EH (cell line): ENCODE measurements around the gene IGF2BP2.
"Not testable (repeated sequence)": the region's sequence is repeated elsewhere in the genome, so short reads cannot be mapped to it uniquely, and the experiment has no call there.

Source experiments
- DNase-seq: peaks from one replicate; pipeline ENCODE4 v3.0.0-alpha.2; 2015; ENCODE audit warnings: low read depth

Gene IGF2BP2

DNA sequence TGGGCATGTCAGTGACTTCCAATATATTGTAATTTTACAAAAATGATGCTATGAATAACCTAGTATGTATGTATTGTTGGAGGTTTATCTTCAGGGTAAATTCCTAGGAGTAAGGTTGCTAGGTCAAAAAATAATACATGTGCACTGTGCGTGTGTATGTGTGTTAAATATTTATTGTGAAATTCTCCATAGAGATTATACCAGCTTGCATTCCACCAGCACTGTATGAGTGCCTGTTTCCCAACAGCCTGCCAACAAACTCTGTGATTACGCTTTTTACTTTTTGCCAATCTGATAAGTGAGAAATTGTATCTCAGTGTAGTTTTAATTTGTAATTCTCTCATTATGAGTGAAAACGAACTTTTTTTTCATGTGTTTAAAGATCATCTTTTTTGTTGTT lies 12.6 kb upstream of the IGF2BP2 start:
- DNase-seq: peak; percentile 18

DNA sequence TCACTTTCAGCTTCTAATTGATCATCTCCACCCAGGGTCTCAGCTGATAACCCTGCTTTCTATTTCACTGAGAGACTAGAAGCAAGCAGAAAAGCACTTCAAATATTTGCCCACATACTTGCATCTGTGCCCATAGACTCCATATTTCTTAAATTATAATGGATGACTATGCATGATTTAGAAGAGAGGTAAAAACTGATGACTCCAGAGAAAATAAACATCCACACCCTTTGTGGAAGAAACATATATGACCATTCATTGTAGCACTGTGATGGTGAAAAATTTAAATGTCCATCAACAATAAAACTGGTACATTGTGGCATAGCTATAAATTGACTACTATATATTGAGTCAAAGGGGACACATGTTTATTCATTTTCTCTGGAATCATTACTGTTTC lies 7.1 kb upstream of the IGF2BP2 start:
- no peak for DNase-seq

DNA sequence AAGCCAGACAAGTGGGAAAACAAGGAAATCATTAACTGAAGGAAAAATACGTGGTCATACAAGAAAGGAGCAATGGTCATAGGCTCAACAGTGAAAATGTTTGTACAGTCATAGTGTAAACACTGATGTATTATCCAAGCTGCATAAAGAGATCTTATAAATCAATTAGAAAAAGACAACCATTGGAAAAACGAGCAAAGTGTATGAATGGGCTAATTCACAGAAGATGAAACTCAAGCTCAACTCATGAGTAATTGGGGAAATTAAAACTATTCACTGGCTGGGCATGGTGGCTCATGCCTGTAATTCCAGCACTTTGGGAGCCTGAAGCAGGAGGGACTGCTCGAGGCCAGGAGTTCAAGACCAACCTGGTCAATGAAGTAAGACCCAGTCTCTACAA lies 6.4 kb upstream of the IGF2BP2 start:
- no peak for DNase-seq

DNA sequence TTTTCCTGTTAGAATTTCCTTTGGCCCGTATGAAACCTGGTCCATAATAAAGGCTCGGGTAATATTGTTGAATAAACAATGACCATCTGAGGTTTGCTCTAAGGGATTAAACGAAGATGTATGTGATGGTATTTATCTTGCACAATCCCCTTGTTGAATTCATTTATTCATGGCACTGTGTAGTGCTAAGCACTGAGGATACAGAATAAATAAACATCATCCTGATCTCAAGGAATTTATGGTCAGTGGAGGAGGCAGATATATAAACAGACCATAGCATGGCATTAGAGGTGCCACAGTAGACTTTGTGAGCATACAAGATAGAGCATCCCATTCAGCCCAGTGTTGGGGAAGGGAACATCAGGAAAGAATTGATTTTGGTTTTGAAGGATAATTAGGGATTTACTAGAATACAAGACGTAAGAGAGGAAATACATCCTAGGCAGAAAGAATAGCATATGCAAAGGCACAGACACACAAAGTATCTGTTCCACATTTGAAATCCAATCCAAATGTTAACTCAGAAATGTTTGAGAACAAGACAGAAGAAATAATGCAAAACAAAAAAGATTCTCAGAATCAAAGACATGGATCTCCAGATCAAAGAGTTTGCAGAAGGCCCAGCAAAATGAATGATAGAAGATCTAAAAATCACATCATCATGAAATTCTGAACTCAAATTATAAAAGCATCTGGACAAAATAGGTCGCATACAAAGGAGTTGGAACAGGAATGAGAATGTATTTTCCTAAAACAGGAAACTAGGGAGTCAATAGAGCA lies 5.4 kb upstream of the IGF2BP2 start:
- DNase-seq: peak; percentile 25

DNA sequence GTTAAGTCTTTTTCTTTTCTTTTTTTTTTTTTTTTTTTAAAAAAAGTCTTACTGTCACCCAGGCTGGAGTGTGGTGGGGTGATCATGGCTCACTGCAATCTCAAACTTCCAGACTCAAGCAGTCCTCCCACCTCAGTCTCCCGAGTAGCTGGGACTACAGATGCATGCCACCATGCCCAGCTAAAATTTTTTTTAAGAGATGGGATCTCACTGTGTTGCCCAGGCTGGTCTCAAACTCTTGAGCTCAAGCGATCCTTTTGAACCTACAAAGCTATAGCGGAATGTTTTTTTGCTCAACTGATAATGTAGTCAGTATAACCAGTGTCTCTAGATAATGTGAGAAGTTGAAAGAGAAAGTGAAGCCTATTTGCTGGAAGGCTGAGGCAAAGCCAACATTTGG lies 3.9 kb upstream of the IGF2BP2 start:
- DNase-seq: no peak

DNA sequence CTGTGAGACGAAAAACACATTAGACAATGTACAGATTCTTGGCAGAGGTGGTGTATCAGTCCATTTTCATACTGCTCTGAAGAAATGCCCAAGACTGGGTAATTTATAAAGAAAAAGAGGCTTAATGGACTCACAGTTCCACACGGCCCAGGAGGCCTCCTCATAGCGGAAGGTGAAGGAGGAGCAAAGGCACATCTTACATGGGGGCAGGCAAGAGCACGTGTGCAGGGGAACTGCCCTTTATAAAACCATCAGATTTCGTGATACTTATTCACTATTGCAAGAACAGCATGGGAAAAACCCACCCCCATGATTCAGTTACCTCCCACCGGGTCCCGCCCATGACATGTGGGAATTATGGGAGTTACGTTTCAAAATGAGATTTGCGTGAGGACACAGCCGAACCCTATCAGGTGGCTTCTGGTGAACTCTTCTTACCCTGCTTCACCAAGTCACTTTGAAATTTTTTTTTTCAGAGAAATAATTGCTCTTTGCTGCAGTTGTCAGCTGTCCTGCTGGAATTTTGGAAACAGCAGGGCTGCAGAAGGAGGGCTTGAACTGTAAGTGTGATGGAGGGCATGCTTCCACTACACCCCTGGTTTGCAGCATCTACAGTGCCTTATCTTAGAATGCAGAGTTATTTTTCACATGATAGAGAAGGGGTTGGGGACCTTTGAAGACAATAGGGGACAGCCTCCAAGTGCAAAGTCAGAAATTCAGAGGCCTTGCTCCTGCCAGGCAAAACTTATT lies 2.9 kb upstream of the IGF2BP2 start:
- DNase-seq: no peak

DNA sequence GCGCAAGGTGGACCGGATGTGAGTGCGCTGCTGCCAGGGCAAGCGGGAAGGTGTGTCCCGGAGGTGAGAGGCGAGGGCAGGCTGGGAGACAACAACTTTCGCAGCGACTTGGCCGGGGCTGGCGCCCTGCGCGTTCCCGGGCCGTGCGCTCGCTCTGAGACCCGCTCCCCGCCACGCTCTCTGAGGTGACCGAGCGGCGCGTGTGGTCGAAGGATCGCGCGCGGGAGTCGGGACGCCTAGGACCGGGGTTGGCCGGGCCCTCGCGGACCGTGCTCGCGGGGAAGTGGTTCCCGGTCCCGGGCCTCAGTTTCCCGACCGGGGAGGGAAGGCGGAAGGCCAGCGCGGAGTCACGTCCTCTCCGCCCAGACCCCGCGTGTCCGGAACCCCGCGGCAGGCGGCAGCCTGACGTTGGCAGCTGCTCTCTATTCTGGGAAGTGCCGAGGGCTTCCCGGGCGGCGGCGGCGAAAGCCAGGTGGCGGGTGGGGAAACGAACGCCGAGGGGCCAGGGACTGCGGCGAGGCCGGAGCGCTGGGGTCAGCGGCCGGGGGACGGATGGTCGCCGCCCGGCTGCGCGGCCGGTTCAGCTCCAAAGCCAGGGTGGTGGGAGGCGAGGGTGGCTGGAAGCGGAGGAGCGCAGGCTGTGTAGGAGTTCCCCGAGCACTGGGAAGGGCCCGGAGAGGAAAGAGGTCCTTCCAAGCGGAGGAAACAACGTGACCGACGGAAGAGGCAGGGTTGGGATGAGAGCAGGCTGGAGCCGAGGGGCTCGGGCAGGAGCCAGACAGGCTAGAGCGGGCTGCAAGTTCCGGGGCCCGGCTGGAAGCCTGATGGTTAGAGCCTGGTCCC lies 1.0 kb upstream of the IGF2BP2 start:
- peak; percentile 63 for DNase-seq

DNA sequence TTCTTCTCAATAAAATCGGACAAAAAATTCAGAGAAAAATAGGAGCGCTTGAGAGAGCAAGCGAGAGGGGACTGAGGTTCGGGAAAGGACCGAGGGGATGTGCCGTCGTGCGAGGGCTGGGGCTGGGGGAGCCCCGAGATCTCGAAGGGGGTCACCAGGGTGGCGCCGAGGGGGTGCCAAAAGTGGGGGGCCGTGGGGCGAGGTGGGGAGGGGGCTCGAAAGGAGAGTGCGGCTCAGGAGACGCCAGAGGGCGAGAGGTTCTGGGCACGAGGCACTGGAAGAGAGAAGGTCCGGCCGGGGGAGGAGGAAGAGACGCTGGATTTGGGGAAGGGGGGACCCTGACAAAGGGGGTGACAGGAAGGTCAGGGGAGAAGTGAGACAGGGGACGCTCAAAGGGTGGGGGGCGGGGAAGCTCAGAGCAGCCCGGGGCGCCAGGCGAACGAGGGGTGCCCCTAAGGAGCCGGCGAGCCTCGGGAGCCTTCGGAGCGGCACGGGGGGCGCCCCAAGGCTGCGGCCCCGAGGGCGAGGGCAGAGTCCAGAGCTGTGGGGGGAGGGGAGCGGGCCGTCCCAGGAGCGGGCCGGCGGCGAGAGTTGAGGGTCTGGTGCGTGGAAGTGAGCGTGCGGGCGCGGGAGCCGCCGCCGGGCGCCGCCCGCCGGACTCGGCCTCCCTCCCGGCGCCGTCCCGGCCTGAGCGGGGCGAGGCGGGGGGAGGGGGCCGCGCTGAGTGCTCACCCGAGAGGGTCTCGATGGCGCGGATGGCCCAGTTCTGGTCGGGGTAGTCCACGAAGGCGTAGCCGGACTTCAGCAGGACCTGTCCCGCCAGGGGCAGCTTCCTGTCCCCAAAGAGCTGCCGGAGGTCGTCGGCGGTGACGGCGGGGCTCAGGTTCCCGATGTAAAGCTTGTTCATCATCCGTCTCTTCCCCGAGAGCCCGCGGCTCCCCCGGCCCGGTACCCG lies 514 bp downstream of the IGF2BP2 start:
- peak; percentile 31 for DNase-seq

DNA sequence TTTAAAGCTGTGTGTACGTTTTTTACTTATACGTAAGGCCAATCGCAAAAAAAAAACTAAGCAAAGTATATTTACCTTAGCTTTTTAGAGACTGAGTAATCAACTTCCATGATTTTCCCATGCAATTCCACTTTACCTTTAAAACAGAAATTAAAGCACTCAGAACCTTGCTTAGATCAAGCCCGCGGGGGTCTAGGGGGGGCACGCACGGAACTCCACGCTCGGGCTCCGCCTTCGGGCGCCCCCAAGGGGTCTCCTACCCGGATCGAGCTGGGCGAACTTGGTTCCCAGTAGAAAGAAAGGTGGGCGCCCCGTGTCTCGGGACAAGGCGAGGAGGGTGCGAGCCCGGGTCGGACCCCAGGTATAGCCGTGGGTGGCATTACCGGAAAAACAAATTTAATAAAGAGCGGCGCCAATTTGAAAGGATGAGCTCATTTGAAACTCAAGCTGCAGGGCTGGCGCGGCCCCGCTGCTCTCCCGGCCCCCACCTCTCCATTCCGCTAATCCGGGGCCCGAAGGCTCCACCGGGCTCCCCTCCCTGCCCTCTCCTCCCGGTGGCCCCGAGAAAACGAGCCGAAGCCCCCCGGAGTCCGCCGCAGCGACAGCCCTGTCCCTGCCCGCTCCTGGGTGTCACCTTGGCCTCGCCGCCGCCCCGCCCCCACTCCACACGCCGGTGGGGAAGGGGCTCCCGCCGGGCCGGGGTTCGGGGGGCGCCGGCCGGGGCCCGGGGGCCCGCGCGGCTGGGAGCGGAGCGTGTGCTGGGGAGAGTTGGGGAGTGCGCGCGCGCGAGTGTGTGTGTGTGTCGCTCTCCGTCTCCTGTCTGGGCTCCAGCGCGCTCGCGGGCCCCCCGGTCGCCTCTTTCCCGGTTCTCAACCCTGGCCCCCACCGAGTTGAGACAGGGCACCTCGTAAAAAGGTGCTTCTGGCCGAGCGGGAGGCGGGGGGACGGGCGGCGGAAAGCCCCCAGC lies 1.5 kb downstream of the IGF2BP2 start:
- peak; percentile 63 for DNase-seq

DNA sequence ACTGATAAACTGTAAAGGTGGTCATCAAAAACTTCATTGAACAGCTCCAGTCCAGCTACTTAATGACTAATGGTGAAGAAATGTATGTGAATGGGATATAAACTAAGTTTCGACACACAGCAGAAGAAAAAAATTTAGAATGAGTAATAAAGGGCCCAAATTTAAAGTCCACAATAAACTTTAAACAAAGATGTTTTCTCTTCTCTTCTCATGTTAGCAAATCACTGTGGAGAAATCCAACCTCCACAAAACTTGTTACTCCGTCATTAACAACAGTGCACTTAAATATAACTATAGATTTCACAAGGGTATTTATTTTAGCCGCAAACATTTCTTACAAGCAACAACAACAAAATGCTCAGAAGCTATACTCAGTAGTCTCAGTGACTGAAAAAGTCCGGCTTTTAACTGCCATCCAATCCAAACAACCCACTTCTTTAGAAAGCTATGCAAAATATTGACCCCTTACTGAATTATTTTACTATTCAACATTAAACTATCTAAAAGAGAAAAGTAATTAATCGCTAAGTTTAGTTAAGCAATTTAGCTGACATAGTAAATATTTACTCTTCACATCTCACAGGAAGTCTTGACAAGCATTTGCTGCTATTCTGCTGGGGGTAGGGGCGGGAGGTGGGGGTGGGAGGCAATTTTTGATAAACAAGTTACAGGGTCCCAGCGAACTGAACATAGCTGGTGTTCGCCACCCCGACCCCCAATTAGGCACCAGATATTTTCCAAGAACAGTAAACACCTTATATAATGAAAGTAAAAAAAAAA lies 2.4 kb downstream of the IGF2BP2 start:
- DNase-seq: peak; percentile 83

DNA sequence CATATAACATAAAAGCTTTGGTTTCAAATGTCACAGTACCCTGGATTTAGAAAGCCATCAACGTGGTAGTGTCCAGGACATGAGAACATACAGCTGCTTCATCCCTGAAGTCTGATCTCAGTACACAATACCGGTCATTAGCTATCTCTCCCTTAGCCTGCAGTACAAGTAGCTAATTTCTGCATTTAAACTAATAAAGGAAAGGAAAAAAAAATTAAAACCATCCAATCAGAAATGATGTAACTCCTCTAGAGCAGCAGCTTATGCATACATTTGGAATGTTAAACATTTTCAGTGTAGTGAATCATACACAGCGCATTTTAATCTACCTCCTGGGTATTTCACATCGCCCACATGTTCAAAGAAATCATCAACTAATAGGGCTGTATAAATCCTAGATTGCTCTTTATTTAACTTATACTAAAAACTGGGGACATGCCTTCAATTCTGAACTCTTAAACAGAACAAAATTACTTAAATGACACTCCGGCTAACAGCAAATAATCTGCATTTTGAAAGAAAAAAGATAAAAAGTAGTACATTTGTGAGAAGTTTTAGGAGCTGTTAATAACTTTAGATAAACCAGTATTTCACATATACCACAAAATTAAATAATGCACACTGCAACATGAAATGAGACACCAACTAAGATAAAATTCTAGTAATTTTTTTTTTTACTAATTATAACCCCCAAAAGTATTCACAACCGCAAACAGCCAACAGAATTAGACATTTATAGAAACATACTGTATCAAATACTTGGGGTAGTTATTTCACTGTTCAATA lies 3.7 kb downstream of the IGF2BP2 start:
- peak; percentile 93 for DNase-seq

DNA sequence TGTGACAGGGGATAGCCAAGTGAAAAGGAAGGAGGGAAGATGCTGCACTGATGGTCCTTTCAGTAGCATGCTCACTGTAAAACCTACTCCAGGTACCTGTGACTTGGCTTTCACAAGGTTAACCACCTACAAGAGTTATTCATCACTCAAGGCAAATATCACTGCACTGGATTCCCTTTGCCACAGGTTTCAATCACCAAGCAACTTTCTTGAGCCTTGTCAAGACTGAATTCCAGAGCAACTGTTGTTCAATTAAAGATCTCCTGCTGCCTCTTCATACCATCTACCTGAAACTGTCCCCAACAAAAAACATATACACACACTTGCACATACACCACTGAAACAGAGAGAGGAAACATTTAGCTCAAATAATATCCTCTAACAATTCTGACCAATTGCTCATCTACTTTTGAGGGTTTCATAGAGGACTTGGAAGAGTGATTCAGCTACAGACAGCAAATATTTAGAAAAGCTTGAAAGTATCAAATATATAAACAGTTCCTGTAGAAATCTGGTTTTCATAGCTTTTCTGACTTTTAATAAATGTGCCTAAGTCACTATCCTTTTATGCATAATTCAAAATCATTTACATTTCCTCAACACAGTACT lies 6.5 kb downstream of the IGF2BP2 start:
- DNase-seq: no peak

DNA sequence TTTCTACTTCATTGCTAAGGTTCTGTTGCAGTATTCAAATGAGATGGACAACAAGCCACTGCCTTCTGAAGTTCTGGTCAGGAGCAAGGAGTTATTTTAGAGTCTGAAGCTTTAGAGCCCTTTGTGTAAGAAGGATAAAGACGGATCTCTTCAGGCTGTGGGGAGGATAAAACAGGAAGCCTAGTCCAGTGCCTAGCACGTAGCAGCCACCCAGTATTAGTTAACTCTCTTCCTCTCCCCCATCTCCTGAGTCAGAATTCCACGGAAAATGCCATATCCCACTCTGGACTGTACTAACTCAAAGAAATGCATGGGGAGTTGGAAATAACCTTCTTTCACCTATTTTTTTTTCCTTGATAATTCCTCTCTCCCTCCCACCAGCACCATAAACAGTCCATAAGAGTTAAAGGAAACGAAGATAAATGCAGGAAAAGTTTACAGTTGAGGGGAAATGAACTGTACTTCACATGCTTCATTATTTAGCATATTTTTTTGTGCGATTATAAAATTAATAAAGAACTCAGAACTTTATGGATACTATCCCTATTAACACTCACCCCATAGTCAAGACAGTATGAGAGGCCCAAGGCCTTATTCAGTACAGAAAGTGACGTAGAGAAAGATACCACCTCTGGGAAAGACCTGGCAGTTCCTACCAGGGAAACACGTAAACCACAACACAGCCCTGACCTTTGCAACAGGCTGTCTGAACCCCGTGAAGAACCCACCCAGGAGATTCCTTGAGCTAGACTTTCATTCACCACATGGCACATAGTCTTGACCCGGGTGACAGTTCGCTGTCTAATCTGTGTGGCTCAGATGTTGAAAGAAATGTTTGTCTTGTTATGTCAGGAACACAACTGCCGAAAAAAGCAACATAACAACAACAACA lies 9.2 kb downstream of the IGF2BP2 start:
- DNase-seq: peak; percentile 64

DNA sequence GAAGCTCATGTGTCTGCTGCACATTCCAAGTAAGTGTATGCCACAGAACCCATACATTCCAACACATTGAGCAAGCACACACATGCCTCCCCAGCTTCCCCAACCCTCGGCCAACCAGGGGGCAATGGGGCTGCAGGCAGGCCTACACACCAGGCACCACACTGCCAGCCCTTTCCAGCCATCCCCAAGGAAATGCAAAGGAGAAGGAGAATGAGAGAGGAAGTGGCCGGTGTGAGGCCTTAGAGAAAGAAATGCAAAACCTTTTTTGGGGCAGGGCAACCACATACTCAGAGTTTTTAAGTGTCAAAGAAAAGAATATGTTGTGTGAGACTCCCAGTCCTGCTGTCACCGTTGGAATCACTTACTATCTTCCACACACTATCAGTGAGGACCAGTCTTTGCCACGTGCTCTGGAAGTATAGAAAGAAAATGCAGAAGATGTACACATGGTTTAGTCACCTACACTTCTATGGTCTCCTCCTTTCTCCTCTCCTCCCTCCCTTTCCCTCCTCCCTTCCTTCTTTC lies 11.1 kb downstream of the IGF2BP2 start:
- peak; percentile 91 for DNase-seq

DNA sequence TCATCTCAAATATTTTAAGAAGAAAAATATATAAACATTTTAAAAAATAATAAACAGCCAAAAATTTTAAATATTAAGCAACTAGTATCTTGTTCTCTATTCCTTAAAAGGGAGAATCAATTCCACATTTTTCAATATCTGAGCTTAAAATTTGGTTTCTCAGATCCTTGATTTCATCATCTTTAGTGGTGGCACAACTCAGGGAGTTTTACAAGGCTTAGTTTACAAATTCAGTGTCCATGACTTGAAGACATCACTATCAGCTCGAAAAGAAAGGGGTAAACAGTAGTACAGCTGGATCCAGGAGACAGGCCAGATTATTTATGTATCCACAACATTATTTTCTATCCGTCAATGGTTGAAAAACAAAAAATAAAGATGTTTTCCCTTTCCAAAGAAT lies 11.6 kb downstream of the IGF2BP2 start:
- DNase-seq: no peak

DNA sequence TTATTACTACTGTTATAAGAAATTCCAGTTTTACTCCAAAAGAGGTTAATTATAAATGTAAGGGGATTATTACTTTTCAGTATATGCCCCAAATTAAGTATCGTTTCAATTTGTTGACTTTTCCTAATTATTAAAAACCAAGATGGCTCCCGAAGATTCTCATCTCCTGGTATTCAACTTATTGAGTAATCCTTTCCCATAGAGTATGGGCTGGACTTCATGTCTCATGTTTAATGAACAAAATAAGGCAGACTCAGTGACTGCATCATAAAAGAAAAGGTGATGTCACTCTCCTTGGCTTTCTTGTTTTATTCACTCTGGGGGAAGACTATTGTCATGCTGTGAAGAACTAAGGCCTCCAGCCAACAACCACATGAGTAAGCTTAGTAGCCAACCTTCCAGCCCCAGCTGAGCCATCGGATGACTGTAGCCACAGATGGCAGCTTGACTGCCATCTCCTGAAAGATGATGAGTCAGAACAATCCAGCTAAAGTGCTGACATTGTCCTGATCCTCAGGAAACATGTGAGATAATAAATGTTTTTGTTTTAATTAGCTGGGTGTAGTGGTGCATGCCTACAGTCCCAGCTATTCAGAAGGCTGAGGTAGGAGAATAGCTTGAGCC lies 17.3 kb downstream of the IGF2BP2 start:
- DNase-seq: peak; percentile 82

DNA sequence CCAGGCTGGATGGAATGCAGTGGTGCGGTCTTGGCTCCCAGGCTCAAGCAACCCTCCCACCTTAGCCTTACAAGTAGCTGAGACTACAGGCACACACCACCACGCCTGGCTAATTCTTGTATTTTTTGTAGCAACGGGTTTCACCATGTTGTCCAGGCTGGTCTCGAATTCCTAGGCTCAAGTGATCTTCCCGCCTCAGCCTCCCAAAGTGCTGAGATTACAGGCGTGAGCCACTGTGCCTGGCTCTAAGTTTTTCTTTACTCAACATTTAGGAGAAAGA lies 26.1 kb downstream of the IGF2BP2 start:
- not testable (repeated sequence) for DNase-seq
